Measurements from ENCODE around the gene GMPS.

- TF ChIP-seq CTCF (IDR thresholded peaks at IDR 0.05), result no peak
- no peak for TF ChIP-seq EZH2 (IDR thresholded peaks at IDR 0.05)
Observed at GRCh38 chr3:155854141-155854940, 16.1 kb upstream of the GMPS start, which contains the start of gene SLC33A1.

Data from neural progenitor cell (in vitro differentiated cells).